Ovary (tissue), 9 donors: ENCODE data around the gene SLC25A25. TPM values are rescaled to one million over a fixed set of nuclear protein-coding genes. Genes with fewer than 3 reads are reported as not detected.

Experiments used
- DNase-seq, 5 donors: peaks; one replicate each; pipeline ENCODE4 v3.0.0-alpha.2; 2019 to 2020
- H3K27ac ChIP-seq, 2 donors: fragments of 200-600 bp; one replicate each; pipeline versions ENCODE4 v1.5.1 to v1.8.0; 2019 to 2022
- H3K27me3 ChIP-seq: fragments of 200-600 bp; one replicate; pipeline ENCODE4 v1.8.0; 2022
- H3K36me3 ChIP-seq: fragments of 200-600 bp; sonication (generic); one replicate; pipeline ENCODE4 v1.5.1; 2019
- H3K4me1 ChIP-seq: one replicate; pipeline ENCODE4 v1.8.1; 2013; ENCODE audit warnings: mild to moderate bottlenecking, moderate library complexity; ENCODE audit not compliant: insufficient read depth
- H3K4me3 ChIP-seq: fragments of 200-600 bp; sonication (generic); one replicate; pipeline ENCODE4 v1.5.1; 2017
- H3K9me3 ChIP-seq, 2 donors: fragments of 200-600 bp in 1 of 2; sonication (generic) in 1 of 2; one replicate each; pipeline versions ENCODE4 v1.5.1 to v1.8.1; 2013 to 2019; ENCODE audit warnings: mild to moderate bottlenecking in 1 of 2, moderate library complexity in 1 of 2
- EP300 ChIP-seq: sonication (generic); formaldehyde crosslinking; IDR thresholded peaks from one replicate; pipeline ENCODE4 v1.6.1; 2017; ENCODE audit warnings: antibody characterized with exemption
- POLR2A ChIP-seq: fragments of 450-650 bp; IDR thresholded peaks from one replicate; pipeline ENCODE4 v1.6.1; 2017; ENCODE audit warnings: antibody characterized with exemption, mild to moderate bottlenecking, moderate library complexity
- WGBS, 3 donors: extraction: QIAGEN DNeasy Blood & Tissue Kit in 1 of 3; methylation state at CpG; one replicate each; pipeline versions ENCODE4 v1.1.5 to v1.1.7; 2013 to 2017; 5-methylcytosine and 5-hydroxymethylcytosine counted together
- intact Hi-C, 4 donors: fragments of 100-400 bp; cut with DNase I; formaldehyde crosslinking; loops; one replicate each; pipeline versions ENCODE4 v1.11.0 to v1.15.1; 2022 to 2023
- polyA plus RNA-seq, 2 donors: library from polyadenylated mRNA; stranded (reverse); fragments of 200-250 nt in 1 of 2; fragments of 350-450 nt in 1 of 2; fragmentation: Illumina TruSeq in 1 of 2; extraction: RNeasy Lipid Tissue Mini Kit (QIAGEN cat#74804) in 1 of 2; gene quantifications; one replicate each; pipeline ENCODE4 v1.2.3, GENCODE V29; 2013 to 2014
- total RNA-seq, 7 donors: library from RNA; depleted of rRNA in 2 of 7; stranded (reverse); fragments of >200 nt in 2 of 7; fragmentation: NEBNext Ultra II Directional in 3 of 7; extraction: Animal tissue kit (Norgen Biotek cat#: 25700) in 3 of 7; gene quantifications; one replicate each; pipeline versions ENCODE4 v1.1.0 to v1.2.4, GENCODE V29; 2016 to 2023
- TF ChIP-seq, protein P1 (sequence below), 3 donors: fragments of 450-650 bp in 2 of 3; fragments of 200-600 bp in 1 of 3; IDR thresholded peaks; one replicate each; pipeline versions ENCODE4 v1.5.1 to v1.8.0; 2016 to 2022; ENCODE audit warnings: antibody characterized with exemption in 3 of 3, mild to moderate bottlenecking in 1 of 3
- donor health status: DM: no; HTN: no; CAD: no; lungs with moderate emphysema.
- donor health status: DM: no; HTN: no; CAD: no.
- donor health status: Bipolar disorder and iron deficiency.
- donor health status: DM: yes; HTN: yes; CAD: no.
- donor health status: DM: no; HTN: no; CAD: no.
- donor health status: DM: yes; HTN: yes; CAD: no.

The SLC25A25 gene
- total and polyA plus RNA-seq, 9 donors, result 23.4 to 90.1 (median 39.8) TPM

DNA sequence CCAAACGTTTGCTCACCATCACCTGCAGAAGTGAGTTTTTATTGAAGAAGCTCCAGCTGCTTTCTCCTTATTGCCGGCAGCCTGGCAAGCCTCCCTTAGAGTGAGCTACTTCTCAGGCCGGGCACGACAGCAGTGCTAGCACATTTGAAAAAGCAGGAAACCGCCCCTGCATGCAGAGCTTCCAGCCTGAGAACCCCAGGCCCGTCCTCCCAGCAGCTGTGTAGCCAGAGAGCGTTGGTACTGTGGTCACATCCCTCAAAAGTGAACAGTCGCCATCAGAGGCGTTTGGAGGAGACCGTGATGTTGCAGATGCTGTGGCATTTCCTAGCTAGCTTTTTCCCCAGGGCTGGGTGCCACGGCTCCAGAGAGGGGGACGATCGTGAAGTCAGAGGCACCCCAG, 23.5 kb downstream of the SLC25A25 start:
- no peaks in the 10 kb centered on the region for H3K36me3 ChIP-seq
- TF ChIP-seq EP300, result no peak
- peak overlapping the region; percentile 19 to 84 for H3K27ac ChIP-seq
- DNase-seq, result peak in 1 of 5 donors; percentile 43
- H3K27me3 ChIP-seq, result no peaks in the 10 kb centered on the region
- H3K4me3 ChIP-seq, result peak overlapping the region; percentile 18
- H3K9me3 ChIP-seq, result no peaks in the 10 kb centered on the region
- intact Hi-C loops, result no loop called here
- peaks cover 32% of the 10 kb centered on the region for H3K4me1 ChIP-seq
- WGBS, 3 donors, result 11 to 22% (median 17%) methylated on average over 12 to 13 of the region's 13 CpGs

DNA sequence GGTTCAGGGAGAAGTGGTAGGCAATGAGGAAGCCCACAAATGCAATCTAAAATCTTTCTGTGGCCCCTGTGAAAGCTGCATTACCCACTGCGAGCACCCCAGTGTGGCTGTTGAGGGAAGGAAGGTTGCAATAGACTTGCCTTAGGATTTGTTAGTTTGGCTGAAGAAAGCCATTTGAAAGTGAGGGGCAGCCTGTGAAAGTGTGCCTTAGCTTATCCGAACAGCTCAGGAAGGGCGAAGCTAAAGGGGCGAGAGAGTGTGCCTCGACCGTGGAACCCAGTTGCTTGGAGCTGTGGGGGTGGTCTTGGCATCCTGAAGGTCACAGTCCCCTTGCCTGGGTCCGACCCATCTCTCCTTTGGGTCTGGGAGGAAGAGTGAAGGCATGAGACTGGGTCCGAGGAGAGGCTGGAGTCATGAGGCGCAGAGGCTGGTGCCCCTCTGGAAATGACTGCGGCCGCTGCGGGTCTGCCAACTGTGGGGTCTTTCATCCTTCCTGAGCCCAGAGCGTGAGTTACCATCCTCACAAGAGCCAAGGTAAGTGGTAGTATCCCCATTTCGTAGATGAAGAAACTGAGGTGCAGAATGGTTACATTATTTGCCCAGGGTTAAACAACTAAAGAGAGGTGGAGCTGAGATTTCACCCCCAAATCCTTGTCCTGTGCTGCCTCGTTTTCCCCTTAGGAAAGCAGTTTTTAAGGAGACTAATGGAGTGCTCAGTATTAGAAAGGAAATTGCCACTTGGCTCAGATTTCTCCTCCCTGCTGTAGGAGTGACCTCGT, 24.4 kb downstream of the SLC25A25 start:
- peaks cover 33% of the 10 kb centered on the region for H3K4me1 ChIP-seq
- no peaks in the 10 kb centered on the region for H3K9me3 ChIP-seq
- H3K27ac ChIP-seq, result peak overlapping the region; percentile 67 to 84
- H3K27me3 ChIP-seq, result no peaks in the 10 kb centered on the region
- no peaks in the 10 kb centered on the region for H3K36me3 ChIP-seq
- DNase-seq, result peak in 1 of 5 donors; percentile 34
- H3K4me3 ChIP-seq, result peak overlapping the region; percentile 18
- TF ChIP-seq, protein P1, sequence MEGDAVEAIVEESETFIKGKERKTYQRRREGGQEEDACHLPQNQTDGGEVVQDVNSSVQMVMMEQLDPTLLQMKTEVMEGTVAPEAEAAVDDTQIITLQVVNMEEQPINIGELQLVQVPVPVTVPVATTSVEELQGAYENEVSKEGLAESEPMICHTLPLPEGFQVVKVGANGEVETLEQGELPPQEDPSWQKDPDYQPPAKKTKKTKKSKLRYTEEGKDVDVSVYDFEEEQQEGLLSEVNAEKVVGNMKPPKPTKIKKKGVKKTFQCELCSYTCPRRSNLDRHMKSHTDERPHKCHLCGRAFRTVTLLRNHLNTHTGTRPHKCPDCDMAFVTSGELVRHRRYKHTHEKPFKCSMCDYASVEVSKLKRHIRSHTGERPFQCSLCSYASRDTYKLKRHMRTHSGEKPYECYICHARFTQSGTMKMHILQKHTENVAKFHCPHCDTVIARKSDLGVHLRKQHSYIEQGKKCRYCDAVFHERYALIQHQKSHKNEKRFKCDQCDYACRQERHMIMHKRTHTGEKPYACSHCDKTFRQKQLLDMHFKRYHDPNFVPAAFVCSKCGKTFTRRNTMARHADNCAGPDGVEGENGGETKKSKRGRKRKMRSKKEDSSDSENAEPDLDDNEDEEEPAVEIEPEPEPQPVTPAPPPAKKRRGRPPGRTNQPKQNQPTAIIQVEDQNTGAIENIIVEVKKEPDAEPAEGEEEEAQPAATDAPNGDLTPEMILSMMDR (IDR thresholded peaks at IDR 0.05), result no peak
- TF ChIP-seq EP300 (no peak), POLR2A (no peak)
- WGBS, 3 donors, result 51 to 60% (median 54%) methylated on average over 16 of the region's 16 CpGs
- intact Hi-C loops, result no loop called here

DNA sequence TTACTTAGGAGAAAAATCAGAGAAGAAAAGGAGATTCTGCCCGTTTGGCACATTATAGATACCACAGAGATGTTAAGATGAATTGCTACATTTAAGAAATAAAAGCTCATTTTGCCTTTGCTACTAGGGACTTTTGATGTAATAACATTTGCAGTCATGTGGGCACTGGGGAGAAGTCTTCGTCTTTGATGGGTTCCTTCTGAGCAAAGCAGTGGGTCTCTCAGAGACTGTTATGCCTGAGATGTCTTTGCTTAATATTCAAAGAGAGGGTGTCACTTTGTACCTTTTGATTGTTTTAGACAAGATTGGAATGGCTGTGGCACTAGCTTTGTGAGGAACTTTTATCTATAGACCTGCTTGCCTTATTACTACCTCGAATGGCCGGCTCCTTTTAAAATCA, 25.0 kb downstream of the SLC25A25 start:
- H3K4me3 ChIP-seq, result no peak overlapping the region
- 9 to 13% (median 10%) methylated on average over 4 of the region's 4 CpGs for WGBS, 3 donors

DNA sequence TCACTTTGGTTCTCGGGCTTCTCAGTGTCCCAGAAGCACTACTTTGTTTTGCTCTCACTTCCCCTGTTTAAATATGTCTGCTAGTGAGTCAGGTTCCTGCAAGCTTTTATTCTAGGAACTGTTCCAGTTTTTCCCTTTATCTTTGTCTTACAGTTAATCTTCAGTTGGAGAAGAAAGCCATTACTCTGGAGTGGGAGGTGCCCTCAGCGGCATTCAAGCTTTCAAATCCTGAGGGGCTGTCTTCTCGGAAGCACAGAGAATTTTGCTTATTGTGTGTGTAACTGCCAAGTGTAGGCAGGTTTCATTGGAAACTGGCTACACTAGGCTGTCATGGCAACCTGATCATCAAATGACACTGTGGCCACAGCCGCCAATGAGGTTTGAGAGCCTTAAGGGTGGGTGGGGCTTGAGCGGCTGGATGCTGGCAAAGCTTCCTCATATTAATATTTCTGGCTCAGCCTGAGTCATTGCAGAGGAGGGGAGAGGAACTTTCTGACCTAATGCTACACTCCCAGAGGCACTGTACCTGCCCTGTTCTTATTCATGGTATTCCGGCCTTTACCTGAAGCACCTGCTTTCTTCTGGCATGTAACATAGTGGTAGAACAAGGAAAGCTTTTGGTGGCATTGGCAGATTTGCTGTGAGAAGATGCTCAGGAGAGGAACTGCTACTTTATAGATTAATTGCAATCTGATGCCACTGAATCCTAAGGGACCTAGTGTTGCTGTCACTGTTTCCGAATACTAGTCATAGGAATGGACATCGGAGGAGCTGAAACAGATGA, 26.3 kb downstream of the SLC25A25 start:
- H3K9me3 ChIP-seq, result no peaks in the 10 kb centered on the region
- intact Hi-C loops, result no loop called here
- peak; percentile 89 for TF ChIP-seq EP300
- TF ChIP-seq, protein P1 (IDR thresholded peaks at IDR 0.05), result no peak
- peak; percentile 49 for TF ChIP-seq POLR2A
- peak overlapping the region; percentile 67 to 84 for H3K27ac ChIP-seq
- WGBS, 3 donors, result 3 to 6% (median 5%) methylated on average over 8 of the region's 8 CpGs
- no peaks in the 10 kb centered on the region for H3K36me3 ChIP-seq
- no peaks in the 10 kb centered on the region for H3K27me3 ChIP-seq
- peaks cover 38% of the 10 kb centered on the region for H3K4me1 ChIP-seq
- peak overlapping the region; percentile 15 for H3K4me3 ChIP-seq
- DNase-seq, result peak; percentile 89 to 96 (median 91)

More for the DNA sequence above, 25.0 kb downstream of the SLC25A25 start:
- TF ChIP-seq POLR2A (no peak), EP300 (no peak)
- TF ChIP-seq, protein P1 (IDR thresholded peaks at IDR 0.05), result no peak
- intact Hi-C loops, result no loop called here
- no peaks in the 10 kb centered on the region for H3K36me3 ChIP-seq
- no peaks in the 10 kb centered on the region for H3K27me3 ChIP-seq
- DNase-seq, result no peak
- no peaks in the 10 kb centered on the region for H3K9me3 ChIP-seq
- peak overlapping the region; percentile 67 to 84 for H3K27ac ChIP-seq
- H3K4me1 ChIP-seq, result peaks cover 36% of the 10 kb centered on the region
